Muscle of back (tissue), 10 donors: ENCODE results near the gene TAF11. TPM values are rescaled to one million over a fixed set of nuclear protein-coding genes. Genes with fewer than 3 reads are reported as not detected.

ENCODE experiments used
- polyA plus RNA-seq, 10 donors: library from polyadenylated mRNA; unstranded; fragments of 120-200 nt; gene quantifications; one replicate each; pipeline ENCODE4 v1.2.1, GENCODE V29; 2013; ENCODE audit not compliant: insufficient read length in 10 of 10

Gene TAF11
- polyA plus RNA-seq, 10 donors, result 38.8 to 52.0 (median 43.8) TPM

Other genes starting within 250 kb of the TAF11 start
- gene ILRUN, start 191.3 kb downstream of the TAF11 start, polyA plus RNA-seq, result 10 to 100 TPM; 59.4 to 95.9 (median 78.1) TPM
- gene SNRPC, start 130.5 kb downstream of the TAF11 start, polyA plus RNA-seq, result 100 to 1,000 TPM in 8 of 10 donors, 10 to 100 TPM in 2; 89.6 to 128 (median 112) TPM
- 10 to 100 TPM in 9 of 10 donors, 1 to 10 TPM in 1; 8.8 to 16.3 (median 12.8) TPM for gene BLTP3A, start 96.0 kb downstream of the TAF11 start, polyA plus RNA-seq
- gene ANKS1A, start 1.2 kb upstream of the TAF11 start, polyA plus RNA-seq, result 10 to 100 TPM; 27.0 to 45.3 (median 34.3) TPM